ENCODE data around the gene GRK3.
"Not testable (repeated sequence)": the region's sequence is repeated elsewhere in the genome, so short reads cannot be mapped to it uniquely, and the experiment has no call there.

The GRK3 gene

DNA sequence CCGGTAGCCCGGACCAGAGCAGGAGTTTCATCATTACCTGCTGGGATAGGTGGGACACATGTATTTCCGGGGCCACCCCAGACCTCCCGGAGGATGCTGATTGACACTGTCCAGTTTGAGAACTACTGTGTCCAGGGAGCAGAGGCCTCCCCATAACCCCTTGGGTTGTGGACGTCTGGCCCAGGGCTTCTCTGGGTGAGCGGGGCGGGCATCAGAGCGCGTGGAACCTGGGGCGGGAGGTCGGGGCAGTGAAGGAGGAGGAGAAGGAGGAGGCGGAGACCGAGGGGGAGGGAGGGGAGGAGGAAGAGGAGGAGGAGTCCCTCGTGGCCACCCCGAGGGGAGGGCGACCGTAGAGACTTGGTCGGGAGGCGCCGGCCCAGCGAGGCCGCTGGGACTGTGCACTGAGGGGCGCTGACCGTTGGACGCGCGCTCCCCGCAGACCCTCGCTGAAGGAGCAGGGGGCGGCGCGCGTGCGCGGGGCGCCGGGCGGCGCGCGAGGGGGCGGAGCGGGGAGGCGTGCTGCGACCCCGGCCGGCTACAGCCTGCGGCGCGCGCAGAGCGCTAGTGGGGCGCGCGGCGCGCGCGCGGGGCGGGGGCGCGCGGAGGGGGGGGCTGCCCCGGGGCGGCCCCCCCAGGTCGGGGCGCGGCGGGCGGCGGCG, at the start of gene GRK3:
TSS of gene GRK3 (plus strand) at position 356 of the 659 bp plus-strand sequence. CDS start 366 bp downstream, outside the sequence.
- DNase-seq (ENCODE audit: low spot score) = peak; percentile 36

DNA sequence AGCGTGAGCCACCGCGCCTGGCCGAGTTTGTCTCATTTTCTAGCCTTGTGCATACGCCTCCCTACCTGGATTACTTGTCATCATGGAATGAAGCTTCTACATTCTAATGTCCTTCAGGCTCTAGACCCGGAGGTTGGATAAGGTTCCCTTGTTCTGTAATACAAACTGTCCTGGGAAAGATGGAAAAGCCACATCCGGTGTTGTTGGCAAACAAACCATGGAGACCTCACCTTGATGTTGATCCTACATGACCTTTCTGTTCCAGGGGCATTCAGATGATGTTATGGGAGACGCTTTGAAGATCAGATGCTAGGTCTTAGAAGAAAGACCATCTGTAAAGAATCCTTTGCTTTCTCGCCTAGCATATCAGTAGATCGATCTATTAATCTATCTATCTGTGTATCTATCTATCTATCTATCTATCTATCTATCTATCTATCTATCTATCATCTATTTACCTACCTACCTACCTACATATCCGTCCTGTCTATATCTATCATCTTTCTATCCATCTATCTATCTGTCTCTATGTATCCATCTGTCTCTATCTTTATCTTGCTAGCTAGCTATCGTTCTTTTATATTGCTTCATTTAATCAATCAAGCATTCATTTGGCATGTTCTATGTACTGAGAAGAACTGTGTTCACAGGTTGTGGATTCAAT, 46.3 kb upstream of the GRK3 start:
- no peak for DNase-seq (ENCODE audit: low spot score)

DNA sequence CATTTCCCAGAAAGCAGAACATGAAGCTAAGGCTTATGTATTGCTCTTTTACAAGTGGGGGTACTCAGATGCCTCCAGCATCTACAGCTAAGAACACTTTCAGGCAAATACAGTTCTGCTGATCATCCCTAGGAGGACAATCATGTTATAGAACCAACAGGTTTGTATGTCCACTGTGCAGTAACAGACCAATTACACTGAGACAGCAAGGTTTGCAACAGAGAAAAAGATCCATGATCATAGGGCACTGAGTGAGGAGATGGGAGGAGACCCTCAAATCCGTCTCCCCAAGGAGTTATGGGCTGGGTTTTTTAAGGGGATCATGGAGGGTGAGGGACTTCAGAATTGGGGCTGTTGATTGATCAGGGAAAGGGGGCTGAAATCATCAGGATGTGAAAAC, 39.1 kb upstream of the GRK3 start:
- DNase-seq (ENCODE audit: low spot score) = no peak

DNA sequence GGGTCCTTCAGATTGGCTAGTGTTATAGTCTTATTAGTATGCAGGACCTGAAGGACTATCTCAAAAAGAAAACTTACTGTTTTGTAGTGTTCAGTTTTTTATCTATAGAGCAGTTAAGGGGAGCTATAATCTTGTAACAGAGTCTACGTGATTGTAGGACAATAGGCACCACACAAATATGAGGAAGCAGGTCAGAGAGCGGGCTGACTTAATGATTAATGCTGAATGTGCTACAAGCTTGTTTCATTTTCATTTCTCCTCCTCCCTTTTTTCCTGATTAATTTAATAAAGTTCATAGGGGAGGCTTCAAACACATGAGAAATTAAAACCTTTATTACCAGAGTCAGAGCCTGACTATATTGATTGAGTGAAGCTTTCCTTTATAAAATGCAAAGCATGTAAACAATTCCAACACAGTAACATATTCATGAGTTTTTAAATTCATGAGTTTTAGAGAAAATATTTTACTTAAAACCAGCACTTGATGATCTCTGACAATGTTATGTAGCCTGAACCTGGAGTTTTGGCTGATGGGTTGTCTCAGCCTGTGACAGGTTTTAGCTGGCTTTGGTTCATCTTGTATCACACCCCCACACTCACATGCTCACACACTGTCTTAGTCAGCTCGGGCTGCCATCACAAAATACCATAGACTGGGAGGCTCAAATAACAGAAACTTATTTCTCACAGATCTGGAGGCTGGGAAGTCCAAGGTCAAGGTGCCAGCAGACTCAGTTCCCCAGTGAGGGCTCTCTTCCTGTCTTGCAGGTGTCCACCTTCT, 38.5 kb upstream of the GRK3 start:
- DNase-seq (ENCODE audit: low spot score) = not testable (repeated sequence)

DNA sequence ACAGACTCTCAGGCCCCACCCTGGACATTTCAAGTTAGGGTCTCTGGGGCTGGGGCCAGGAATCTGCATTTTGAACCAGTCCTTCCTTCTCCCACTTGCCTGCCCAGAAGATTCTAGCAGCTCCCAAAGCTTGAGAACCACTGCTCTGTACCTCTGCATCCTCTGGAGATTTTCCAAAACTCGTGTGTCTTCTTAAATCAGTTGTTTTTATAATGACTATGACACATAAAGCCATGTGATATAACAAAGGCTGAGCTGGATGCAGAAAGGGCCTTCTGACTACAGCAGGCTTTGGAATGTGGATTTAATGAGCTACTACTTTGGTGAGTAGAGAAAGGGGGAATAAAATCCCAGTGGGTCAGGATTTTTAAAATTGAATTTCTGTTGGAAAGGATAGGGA, 37.5 kb upstream of the GRK3 start:
- not testable (repeated sequence) for DNase-seq (ENCODE audit: low spot score)

DNA sequence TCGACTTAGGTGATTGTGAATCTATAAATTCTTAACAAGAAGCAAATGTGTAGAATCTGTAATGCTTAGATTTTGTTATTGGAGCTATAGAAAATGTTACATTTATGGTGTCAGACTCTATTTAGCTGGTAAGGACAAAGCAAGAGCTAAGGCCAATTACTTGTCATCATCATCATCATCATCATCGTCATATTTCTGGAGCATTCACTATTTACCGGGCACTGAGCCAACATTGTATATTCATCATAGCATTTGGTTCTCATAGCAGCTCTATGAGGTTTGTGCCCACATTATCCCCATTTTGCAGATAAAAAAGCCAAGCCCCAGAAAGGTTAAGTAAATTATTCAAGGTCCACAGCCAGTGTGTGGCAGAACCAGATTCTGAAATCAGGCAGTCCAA, 36.4 kb upstream of the GRK3 start:
- peak; percentile 27 for DNase-seq (ENCODE audit: low spot score)

DNA sequence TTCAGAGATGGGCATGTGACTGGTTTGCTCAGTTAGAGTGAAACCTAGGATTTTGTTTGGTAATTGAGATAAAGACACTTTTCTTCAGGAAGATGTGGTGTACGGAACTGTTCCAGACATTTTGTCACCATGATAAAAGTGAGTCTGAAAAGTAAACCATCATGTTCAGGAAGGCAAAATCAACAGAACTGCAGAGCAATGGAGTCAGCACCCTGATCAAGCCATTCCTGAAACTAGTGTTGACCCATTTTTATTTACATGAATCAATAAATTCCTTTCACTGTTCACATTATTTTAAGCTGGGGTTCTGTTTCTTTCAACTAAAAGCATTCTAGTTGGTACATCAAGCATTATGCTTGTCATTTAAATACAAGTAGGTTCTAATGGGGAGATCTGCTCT, 35.4 kb upstream of the GRK3 start:
- not testable (repeated sequence) for DNase-seq (ENCODE audit: low spot score)

DNA sequence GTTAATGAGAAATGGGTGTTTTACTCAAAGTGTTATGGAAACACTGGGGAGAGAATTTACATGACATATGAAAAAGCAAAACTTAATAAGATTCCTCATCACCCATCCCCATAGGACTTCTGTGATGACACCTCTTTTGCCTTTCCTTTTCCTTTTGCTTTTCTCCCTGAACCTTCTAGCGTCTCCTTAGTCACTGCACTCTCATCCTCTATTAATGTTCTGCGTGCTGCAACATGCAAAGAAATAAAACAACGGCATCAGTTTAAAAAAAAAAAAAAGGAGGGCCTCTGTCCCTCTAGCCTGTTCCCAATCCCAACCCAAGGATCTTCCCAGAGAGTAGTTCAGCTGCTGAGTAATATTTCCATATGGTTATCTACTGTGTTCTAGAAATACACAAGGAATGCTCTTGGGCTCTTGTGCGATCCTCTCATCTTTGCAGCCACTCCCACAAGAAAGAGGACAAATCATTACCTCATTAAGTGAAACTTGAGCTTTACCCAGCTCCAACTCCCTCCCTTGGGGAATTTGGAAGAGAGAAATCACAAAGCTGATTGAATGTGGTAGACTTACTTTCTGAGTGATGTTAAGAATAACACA, 34.8 kb upstream of the GRK3 start:
- not testable (repeated sequence) for DNase-seq (ENCODE audit: low spot score)

DNA sequence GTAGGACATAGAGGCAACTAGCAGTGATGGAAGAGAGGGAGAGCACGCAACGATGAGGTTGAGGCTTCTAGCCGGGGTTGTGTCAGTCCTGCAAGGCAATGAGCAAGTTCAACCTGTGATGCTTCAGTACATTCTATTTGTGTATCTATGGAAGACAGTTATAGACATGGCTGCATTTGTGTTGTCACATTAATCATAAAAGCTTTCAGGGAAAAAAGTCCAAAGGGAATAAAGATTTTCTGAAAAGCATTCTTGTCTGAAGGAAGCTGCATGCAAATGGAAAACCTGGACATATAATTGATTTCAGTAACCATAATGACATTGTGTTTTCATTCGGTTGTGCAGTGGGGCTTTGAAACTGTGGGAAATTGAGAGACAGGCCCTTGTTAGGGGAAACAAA, 32.8 kb upstream of the GRK3 start:
- not testable (repeated sequence) for DNase-seq (ENCODE audit: low spot score)

DNA sequence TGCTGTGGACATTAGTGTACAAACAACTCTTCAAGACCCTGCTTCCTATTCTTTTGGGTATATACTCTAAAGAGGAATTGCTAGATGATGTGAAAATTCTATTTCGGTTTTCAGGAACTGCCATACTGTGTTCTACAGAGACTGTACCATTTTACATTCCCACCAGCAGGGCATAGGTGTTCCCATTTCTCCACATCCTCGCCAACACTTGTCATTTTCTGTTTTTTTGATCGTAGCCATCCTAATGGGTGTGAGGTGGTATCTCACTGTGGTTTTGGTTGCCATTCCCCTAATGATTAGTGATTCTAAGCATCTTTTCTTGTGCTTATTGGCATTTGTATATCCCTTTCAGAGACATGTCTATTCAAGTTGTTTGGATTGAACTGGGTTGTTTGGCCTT, 29.8 kb upstream of the GRK3 start:
- no peak for DNase-seq (ENCODE audit: low spot score)

DNA sequence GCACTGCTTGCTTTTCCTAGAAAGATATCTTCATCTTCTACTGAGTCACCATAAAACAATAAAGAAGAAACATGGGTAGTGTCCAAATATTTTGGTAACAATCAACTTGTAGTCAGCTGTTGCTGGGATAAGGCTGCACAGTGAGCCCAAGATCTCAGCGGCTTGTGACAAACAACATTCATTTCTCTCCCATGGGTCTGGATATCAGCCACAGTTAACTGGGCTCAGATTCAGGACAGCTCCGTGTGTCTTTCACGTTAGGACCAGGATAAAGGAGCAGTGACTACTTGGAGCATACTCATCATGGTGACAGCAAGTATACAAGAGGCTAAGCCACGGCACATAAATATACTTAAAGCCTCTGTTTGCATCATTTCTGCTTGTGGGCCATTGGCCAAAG, 27.9 kb upstream of the GRK3 start:
- no peak for DNase-seq (ENCODE audit: low spot score)

DNA sequence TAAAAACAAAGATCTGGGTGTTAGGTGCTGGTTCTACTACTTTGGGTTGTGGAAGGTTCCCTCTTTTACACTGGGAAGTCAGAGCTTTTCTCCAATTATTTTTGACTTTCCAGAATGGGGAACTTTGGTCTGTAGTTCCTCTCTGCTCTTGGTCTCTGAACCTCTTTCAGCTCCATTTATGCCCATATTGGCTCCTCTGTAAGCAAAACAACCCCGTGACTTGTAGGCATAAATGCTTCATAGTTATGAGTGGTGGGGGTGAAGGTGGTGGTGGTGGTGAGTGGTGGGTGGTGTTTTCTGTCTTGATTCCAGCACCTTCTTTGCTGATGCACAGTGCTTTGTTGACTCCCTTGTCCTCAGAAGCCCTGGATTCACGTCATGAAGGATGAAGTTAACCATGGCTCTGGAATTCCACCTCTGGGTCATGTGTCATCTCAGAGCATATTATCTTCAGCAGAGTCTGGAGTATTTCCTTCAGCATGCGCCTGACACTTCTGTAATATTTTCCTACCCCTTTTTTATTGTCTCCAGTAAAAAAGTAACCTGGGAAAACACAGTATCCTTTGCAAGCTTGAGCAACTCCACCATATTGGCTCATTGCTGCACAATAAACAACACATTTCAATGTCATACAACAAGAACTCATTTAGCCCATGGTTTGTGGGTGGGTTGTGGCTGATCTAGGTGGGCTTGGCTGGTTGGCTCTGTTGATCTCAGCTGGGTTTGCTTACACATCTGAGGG, 24.1 kb upstream of the GRK3 start:
- DNase-seq (ENCODE audit: low spot score) = no peak

DNA sequence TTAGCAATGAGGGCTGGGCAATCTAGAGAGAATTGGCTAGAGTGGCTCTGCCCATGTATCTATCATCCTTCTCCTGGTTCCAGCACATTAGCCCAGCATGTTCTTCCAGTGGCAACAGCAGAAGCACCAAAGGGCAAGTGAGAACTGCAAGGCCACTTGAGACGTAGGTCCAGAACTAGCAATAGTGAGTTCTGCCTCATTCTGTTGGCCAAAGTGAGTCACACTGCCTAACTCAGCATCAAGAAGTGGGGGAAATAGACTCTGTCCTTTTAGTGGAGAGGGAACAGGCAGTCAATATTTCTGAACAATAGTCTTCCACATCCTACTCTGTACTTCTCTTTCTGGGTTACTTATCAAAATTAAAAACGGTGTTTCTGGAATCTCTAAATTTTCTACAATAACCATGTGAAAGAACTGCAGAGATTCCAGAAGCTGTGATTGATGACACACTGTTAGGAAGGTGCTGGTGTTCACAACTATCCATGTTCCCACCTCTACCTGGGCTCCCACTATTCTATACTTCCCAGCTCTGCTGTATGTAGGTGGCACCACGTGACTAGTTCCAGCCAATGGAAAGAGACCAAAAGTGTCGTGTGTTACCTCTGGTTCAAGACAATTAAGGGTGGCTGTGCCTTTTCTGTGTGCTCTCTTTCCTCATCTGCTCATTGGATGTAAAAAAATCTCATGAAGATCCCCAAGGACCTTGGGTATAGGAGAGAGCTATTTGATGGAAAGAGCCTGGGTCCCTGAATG, 23.4 kb upstream of the GRK3 start:
- no peak for DNase-seq (ENCODE audit: low spot score)

DNA sequence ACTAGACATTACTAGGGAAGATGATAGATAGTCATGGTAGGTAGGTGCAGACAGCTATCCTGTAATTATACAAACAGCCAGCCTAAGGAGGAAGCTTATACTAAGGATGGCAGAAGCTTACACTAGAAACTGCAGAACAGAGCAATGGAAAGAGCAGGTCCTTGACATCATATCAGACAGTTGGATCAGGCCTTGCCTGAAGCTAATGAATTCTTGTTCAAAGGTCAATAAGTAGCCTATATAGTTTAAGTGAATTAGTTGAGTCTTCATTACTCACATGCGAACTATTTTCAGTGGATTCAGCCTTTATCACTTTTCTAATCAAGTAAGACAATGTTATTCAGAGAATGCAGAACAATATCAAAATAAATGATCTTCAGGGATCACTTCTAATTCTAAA, 22.3 kb upstream of the GRK3 start:
- no peak for DNase-seq (ENCODE audit: low spot score)

DNA sequence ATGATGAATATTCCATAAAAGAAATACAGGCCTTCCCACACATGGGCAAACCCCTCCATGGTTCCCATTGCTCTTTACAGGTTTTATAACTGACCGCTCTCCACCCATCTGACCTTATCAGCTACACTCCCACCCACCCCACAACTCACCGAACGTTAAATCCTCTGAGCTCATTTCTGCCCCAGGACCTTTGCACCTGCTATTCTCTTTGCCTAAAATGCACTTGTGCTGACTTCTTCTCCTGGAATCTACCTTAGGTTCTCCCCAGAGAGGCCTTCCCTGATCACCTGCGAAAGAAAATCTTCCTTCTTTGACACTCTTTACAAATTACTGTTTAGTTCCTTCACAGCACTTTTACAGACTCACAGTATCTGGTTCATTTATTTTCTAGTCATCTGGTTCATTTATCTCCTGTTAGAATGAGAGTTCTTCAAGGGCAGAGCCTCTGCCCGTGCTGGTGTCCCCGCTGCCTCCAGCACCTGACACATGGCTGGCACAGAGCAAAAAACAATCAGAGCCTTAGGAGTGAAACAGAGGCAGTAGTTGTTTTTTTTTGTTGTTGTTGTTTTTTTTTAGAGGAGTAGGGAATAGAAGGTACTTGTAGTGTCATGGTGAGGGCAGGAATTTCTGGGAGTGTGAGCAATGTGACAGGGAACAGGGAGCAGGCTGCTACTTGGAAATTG, 21.6 kb upstream of the GRK3 start:
- no peak for DNase-seq (ENCODE audit: low spot score)

DNA sequence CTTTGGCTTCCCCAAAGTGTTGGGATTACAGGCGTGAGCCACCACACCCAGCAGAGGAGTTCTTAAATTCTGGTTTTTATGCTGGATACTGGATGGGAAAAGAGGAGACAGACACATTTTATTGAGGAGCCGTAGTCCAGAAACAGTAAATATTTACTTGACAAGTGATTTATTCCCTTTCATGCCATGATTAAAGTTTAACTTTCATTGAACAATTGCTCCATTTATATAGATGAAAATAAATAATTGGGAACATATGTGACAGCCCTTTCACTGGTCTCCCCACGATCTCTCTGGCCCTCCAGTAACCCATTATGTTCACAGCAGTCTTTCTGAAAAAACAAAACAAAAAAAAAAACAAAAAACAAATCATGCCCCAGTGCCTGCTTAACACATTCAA, 19.3 kb upstream of the GRK3 start:
- no peak for DNase-seq (ENCODE audit: low spot score)

DNA sequence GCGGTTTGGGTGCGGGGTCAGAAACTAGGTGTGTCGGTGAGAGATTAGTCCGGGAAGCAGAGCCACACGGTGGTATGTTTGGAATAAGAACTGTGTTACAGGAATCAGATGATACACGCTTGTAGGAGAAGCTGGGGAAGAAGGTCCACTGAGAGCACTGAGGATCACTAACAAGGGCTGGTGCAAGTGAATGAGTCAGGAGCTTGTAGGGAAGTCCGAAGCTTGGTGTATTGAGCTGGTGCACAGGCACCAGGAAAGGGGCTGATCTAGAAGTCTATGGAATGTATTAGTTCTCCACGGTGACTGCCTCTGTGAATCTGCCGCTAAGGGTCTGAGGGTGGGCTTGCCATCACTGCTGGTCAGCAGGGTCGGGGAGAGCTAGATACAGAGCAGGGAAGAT, 18.8 kb upstream of the GRK3 start:
- no peak for DNase-seq (ENCODE audit: low spot score)

DNA sequence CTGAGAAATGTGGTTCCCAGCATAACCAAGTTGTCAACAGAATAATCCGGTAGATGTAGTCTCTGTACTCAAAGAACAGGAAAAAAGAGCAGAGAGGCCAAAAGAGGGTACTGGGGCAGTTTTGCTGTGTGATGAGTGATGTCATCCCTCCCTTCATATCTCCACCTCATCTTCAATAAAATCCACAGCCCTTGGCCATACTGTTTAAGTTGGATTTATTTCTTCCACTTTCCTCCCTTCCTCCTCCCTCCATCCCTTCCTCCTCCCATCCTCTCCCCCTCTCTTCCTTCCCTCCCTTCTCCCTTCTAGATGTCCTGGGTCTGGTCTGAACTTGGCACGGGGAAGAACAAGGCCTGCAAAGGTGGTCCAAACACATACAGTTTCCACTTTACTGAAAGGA, 18.2 kb upstream of the GRK3 start:
- no peak for DNase-seq (ENCODE audit: low spot score)

DNA sequence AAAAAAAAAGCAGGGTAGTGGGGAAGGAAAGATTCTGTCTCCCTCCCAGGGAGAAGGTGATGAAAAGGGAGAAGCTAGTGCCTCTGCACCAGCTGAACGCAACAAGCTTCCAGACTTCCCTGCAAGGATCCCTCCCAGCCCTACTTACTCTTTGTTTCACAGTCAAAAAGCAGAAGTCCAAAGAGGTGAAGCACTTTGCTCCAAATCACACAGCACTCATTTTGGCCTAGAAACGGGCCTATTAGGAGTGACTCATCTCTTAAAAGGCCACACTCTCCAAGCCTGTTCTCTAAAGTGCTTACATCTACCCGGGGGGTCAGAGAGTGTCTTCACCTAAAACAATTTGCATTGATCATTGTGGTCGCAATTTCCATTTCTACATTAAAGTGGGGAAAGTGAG, 17.7 kb upstream of the GRK3 start:
- DNase-seq (ENCODE audit: low spot score) = no peak

DNA sequence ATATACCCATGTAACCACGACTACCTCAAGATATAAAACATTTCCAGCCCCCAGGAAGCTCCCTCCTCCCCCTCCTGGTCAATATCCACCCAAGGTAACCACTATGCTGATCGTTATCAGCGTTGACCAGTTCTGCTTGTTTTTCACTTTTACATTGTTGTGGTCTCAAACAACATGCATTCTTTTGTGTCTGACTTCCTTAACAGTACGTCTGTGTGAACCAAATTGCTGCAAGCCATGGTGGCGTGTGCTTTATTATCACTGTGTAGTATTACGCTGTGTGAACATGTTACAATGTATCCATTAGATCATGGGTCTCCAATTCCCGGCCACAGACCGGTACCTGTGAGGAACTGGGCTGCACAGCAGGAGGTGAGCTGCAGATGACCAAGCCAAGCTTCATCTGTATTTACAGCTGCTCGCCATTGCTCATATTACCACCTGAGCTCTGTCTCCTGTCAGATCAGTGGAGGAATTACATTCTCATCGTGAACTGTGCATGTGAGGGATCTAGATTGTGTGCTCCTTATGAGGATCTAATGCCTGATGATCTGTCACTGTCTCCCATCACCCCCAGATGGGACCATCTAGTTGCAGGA, 15.5 kb upstream of the GRK3 start:
- no peak for DNase-seq (ENCODE audit: low spot score)

Measured in RKO (cell line).